Inflammatory macrophage treated with lipopolysaccharide for 1 hour (primary cell): Measurements from ENCODE around the gene NUDC.
A peak's percentile ranks its signal among the peaks of the same experiment; 100 is the strongest.
"Not testable (repeated sequence)": the region's sequence is repeated elsewhere in the genome, so short reads cannot be mapped to it uniquely, and the experiment has no call there.

Source experiments
- DNase-seq, 2 donors: peaks; one replicate each; pipeline ENCODE4 v3.0.0-alpha.2; 2020 to 2022

The NUDC gene

DNA sequence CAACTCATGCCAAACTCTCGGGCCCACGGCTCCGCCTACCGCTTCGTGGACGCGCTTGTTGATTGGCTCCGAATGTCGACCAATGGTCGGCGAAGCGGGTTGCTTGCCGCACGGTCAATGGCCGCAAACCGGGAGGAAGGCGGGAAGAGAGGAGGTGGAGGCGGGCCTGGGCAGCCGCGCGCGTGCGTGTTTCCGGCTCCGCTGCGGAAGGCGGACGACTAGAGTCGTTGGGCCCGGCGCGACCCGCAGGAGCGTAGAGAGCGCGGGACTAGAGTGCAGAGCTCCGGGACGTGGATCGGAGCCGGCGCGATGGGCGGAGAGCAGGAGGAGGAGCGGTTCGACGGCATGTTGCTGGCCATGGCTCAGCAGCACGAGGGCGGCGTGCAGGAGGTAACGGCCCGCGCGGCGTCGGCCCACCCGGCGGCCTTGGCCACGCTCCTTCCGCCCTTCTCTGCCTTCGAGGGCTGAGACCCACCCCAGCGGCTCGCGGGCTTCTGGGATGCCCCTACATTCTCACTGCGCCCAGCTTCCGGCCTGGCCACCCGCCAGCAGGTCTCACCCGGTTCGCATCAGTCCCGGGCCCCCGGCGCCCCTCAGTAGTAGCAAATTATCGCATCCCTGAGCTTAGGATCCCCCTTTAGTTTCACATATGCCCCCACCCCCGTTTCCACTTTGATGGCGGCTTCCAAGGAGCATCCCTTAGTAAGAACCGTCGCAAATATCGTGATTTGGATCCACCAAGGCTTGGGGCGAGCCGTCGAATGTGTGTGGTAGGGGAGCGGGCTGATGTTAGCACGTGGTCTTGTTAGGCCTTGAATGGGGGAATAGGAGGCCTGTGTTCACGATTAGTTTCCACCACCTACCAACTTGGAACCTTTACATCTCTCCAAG lies at the start of gene NUDC:
NUDC (plus strand) TSS at position 204 of the 891 bp plus-strand sequence; CDS start at position 310, 106 bp downstream.
- DNase-seq = peak; percentile 97 to 98

DNA sequence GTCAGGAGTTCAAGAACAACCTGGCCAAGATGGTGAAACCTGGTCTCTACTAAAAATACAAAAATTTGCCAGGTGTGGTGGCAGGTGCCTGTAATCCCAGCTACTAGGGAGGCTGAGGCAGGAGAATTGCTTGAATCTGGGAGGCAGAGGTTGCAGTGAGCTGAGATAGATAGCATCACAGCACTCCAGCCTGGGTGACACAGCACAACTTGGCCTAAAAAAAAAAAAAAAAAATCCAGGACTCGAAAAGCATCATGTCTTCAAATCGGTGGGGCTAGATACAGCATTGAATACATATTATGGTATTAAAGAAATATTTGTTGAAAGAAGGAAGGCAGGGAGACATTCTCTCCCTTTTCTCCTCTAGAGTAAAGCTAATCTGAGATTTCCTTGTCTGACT lies 48.4 kb upstream of the NUDC start:
- DNase-seq = not testable (repeated sequence)

DNA sequence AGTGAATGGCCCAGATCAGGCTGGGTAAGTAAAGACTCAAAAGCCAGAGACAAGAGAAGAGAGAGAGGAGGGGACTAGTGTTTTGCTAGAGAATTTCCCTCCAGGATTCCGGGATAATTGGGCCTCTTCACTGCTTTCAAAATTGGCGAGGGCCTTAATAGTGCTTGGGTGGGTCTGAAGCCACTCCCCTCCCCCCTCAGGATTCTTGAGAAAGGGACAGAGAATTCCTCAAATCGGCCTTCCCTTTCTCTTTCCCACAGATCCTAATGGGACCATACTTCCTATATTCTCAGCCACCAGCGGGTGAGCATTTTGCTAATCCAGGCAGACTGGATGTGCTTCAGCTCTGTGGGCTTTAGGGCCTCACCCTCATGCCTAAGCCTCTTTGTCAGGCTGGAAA lies 46.6 kb upstream of the NUDC start:
- no peak for DNase-seq

DNA sequence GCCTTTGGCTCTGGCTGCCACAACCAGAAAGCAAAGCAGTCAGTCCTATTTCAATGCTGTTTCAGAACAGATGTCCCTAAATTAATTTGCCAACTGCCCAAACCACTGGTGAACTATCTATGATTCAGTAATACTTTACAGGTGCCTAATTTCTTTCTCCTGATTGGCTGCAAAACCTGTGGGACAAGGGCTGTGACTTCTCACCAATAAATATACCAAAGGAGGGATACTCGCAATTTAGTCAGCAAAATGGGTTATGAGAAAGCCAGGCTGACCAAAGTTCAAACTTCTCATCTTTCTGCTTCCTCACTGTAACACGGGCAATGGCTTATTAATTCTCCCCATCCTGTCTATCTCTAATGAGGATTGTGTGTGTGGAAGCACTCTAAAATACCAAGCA lies 44.2 kb upstream of the NUDC start:
- DNase-seq = no peak

DNA sequence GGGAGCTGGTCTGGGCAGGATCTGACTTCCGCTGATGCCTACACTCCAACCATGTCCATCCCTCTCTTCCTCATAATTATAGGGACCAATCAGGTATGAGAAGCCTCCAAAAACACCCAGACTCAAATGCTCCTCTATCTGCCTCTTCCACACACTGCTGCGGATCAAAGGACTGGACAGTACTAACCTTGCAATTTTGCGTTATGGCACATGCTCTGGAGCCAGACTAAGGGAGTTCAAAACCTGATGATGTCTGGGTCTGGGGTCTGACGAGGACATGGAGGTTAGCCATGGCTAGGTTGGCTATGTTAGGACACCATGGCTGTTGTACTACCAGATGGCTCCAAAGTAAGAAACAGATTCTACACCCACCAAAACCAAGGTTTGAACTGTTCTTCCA lies 41.8 kb upstream of the NUDC start:
- DNase-seq = no peak

DNA sequence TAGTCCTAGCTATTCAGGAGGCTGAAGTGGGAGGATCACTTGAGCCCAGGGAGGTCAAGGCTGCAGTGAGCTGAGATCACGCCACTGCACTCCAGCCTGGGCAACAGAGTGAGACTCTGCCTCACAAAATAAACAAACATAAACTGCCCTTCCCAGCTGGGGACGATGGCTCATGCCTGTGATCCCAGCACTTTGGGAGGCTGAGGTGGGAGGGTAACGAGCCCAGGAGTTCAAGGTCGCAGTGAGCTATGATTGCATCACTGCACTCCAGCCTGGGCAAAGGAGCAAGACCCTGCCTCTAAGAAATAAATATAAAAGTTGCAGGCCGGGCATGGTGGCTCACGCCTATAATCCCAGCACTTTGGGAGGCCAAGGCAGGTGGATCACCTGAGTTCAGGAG lies 39.9 kb upstream of the NUDC start:
- DNase-seq = not testable (repeated sequence)

DNA sequence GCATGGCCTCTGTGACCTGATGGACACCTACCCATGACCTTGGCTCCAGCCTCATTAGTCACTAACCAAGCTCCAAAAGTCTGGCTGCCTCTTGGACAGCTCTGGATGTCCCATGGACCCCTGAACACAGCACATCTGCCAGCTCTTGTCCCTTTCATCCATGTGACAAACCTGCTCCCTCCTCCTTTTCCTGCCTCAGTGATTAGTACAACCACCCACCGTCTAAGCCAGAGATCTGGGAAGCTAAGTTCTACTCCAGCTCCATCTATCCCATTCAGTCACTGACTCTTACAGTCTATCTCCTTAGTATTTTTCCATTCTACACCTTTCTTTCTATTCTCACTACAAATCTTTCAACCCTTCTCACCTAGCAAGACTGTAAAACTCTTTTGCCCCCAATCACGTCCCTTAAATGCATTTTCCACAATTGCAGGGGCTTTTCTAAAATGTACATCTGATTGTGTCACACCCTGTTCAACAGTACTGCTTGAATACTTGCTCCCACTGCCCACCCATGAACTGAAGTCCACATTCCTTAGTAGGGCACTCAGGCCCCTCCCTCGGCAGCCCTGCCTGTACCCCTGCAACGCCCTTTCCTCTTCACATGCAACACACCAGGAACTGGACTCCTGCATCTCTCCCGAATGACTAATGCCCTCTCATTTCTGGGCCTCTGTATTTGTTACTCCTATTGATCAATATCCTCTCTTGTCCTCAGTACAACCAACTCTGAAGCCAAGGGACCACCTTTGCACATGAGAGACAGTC lies 38.7 kb upstream of the NUDC start:
- no peak for DNase-seq

DNA sequence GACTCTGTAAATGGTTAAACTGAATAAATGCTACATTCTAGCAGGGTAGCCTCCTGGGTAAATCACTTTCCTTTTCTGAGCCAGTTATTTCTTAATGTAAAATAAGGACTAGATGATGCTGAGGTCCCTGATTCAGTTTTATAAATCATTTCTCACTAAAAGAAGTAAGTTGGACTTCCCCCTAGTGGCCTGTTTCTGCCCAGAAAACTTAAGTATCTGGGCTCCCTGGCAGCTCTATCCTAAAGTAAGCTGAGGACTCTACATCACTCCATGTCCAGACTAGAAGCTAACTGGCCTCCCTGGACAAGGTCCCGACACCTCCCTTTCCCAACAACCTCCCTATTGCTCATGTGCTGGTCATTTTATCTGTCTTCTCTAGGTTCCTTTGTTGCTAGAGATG lies 34.4 kb upstream of the NUDC start:
- DNase-seq = peak; percentile 19 to 56

DNA sequence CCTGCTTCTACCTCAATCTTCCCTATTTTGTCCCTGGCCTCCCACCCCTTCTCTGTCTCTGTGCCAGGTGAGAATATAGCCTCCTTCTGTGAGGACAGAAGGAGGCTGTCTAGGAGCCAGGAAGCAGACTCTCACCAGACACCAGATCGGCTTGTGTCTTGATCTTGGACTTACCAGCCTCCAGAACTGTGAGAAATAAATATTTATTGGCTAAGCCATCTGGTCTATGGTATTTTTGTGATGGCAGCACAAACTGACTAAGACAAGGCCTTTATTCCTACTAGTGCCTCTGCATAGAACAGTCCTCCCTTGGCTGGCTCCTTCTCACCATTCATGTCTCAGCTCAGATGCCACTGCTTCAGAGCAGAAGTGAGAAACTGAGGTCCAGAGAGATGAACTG lies 33.3 kb upstream of the NUDC start:
- DNase-seq = no peak

DNA sequence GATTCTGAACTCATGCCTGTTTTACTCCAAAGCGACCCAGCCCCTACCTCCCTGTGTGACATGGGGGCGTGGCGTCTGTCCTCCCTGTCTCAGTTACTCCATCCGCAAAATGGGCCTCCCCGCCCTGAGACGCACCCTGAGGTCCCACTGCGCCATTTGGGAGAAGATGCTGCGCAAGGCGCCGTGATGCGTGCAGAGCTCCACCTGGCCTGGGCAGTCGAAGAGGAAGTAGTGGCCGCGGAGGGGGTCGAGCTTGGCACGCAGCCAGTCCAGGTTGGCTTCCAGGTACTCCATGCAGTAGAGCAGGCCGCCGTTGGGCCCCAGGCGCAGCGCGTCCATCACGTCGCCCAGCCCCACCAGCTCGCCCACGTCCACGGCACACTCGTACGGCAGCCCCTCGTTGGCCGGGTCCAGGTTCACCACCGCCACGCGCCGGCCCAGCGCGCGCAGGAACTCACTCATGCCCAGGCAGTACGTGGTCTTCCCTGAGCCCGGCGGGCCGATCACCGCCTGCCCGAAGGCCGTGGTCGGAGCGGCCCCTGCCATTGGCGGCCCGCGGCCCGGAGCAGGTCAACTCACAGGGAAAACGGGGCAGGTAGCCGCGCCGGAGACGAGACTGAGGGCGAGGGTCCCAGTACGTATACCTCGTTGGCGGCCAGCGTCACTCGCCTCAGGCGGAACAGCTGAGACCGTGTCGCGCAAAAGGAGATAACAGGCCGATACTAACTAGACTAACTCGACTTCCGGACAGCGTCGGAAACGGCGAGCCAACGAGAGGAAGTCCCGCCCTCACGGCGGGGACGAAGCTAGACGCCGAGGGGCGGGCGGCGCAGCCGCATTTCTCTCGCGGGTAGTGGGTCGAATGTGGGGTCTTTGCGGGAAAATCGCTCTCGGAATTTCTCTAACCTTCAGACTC lies 31.7 kb upstream of the NUDC start, which contains the start of gene GPN2:
GPN2 (minus strand) TSS at position 733 of the 916 bp plus-strand sequence; CDS start at position 546, 187 bp downstream.
- peak; percentile 67 to 68 for DNase-seq

DNA sequence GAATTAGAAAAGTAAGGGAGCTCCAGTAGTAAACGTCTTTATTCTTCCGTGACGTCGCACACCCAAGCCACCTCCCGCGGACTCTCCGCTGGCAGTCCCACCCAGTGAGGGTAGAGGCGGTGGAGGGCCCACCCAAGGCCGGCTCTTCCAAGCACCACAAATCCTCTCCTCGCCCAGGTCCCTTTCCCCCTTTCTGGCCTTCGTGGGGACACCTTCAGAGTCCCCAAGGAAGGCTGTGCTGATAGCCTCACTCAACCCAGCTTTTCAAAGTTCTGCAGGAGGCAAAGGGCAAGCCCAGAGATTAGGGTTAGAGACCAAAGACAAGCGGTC lies 31.1 kb upstream of the NUDC start:
- no peak for DNase-seq

DNA sequence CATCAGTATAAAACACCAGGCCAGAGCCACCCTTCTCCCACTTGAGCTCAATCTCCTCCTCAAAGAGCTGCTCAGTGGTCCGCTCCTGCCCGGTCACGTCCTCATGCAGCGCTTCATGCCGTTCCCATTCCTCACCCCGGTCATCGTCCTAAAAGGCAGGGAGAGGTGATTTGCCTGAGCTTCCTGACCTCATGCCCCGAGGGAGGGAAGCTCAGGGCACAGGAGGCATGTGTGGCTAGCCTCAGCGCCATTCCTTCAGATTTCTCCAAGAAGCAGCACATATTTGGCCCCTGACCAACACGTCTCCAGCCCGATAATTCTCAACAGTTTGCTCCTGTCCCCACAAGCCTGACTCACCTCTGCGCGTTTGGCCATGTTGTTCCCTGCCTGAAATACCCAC lies 27.3 kb upstream of the NUDC start:
- DNase-seq = no peak

DNA sequence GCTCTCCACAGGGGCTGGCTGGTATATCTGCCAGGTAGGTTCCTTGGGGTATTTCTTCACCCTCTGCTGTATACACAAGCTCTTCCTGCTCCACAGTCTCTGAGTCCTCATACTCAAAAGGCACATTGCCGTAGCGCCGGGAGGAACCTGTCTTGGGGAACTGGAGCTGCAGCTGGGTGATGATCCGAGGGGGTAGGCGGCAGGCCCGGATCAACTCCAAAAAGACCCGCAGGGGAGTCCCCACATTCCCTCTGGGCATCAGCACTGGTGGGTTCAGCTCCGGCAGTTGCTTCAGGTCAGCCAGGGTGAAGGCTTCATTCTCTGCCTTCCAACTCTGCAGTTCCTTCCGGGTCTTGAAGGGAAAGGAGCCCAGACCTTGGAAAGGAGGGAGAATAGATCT lies 24.2 kb upstream of the NUDC start:
- DNase-seq = no peak

DNA sequence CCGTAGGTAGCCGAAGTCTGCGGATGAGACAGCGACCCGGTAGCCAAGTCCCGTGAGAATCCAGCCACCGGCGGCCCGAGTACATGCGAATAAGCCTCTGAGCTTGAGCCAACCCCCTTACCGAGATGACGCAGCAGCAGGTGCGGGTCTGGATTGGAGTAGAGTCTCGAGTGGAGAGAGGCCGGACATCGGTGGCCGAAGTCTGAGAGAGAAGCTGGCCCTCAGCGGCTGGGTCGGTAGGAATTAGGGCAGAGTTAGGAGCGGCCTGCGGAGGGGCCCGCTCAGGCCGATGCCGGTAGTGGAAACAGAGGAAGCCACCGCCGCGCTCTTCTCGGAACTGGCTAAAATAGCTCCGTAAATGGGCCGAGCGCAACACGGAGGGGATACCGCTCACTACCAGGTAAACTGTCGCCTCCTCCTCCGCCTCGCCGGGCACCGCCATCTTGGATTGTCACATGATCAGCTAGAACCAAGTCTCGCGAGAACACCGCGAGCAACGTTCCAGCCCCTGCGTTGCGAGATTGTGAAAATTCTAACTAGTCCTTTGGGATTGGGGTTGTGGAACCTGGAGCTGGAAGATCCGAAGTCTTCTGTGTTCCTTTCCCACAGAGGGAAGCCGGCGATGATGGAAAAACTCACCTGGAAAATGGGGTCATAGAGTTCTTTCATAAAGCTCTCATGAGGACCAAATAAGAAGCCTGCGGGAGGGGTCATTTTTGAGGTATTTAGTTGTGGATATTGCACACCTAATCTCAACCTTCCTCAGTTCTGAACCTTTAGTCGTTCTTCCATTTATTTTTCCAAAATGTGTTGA lies 21.3 kb upstream of the NUDC start, which contains the start of gene GPATCH3:
GPATCH3 (minus strand) TSS at position 467 of the 814 bp plus-strand sequence; CDS start at position 442, 25 bp downstream.
- peak; percentile 82 to 93 for DNase-seq

DNA sequence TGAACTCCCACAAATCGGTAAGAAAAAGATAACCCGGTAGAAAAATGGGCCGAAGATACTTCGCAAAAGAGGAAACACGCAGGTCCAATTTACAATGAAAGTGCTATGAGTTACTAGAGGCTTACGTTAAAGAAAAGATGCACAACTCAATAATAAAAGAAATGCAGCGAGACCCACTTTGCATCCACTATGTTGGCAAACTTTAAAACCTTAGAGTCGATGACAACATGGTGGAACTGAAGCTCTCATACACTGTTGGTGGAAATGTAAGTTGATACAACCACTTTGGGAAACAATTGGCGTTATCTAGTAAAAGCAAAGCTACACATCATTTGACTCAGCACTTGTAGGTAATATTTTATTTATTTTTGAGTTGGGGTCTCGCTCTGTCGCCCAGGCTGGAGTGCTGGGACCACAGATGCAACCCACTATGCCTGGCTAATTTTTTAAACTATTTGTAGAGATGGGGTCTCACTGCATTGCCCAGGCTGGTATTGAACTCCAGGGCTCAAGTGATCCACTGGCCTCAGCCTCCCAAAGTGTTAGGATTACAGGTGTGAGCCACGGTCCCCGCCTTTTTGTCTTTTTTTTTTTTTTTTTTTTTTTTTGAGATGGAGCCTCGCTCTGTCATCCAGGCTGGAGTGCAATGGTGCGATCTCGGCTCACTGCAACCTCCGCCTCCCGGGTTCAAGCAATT lies 20.6 kb upstream of the NUDC start:
- no peak for DNase-seq

DNA sequence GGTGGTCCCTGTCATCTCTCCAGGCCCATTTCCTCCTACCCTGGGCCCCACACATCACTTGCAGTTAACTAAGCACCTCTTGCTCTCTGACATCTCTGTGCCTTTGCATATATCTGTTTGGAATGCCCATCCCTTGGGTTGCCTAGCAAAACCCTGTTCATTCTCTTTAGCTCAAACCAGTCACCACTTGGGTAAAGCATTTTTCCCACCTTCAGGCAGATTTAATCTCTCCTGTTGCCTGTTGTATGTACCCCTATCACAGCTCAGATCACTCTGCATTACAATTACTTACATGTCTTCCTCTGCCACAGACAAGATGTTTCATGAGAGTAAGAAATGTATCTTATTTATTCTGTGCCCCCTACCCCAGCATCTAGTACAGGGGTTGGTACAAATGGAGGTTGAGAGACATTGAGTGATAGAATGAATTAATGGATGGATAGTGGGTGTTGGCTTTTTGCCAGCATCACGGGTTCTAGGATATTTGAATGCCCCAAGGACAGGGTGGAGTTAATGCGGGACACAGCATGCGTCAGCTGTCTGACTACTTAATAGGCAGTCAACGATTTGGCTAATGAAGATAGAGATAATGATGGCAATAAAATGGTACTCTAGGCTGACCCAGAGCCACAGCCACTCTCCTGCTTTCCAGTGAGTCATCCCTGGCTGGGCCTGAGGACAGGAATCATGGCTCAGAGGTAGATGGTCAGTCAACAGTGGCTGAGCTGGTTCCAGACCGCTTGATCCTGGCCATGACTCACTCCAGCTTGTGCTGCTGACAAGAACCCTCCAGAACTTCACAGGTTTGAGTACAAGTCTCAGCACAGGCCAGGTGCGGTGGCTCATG lies 14.2 kb upstream of the NUDC start:
- DNase-seq = no peak

DNA sequence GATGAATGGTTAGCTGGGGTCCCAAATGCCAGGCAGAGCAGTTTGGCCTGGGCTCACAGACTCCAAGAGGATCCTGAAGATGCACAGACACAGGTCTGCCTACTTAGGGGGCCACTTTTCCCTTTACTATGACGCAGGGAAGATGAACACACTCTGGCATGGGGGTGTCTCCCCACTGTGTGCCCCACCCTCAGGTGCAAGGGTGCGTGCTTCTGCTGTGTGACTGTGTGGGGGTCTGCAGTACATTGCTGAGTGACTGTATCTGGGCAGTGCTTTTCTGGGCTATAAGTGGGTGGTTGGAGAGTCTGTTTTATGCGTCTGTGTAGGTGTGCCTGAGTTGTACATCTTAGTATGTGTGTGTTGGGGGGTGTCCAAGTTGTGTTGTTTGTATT lies 11.6 kb upstream of the NUDC start:
- DNase-seq = no peak

DNA sequence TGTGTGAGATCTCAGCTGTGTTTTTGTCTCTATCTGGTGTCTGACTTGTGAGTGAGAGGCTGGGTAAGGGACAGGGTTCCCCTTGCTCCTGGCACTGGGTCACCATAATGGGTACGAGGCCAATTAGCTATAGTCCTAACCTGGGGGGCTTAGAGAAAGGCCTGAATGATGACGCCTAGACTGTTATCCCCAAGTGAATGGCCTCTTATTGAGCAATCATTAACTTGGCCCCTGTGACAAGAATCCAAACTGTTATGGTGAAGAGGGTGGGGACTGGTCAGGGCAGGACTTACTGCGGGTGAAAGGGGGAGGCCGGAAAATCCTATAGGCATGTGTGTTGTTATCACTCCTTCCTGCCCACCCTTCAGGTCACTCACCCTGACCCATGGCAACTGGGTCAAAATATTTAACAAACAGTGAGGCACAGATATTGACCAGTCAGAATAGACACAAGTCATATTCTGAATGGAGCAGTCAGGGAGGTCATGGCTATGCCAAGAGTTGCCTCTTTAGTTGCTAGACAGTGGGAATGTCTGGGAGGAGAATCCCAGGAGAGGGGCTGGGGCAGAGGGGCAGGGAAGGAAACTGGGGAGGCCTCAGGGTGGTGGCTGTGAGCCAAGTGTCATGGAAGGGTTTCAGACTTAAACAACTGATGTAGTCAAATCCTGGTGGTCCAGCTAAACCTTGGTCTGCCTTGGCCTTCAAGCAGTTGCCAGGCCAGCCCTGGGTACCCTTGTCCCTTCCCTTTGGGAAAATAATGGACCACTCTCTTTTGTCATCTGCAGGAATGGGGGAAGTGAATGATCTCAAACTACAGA lies 11.0 kb upstream of the NUDC start:
- DNase-seq = no peak

DNA sequence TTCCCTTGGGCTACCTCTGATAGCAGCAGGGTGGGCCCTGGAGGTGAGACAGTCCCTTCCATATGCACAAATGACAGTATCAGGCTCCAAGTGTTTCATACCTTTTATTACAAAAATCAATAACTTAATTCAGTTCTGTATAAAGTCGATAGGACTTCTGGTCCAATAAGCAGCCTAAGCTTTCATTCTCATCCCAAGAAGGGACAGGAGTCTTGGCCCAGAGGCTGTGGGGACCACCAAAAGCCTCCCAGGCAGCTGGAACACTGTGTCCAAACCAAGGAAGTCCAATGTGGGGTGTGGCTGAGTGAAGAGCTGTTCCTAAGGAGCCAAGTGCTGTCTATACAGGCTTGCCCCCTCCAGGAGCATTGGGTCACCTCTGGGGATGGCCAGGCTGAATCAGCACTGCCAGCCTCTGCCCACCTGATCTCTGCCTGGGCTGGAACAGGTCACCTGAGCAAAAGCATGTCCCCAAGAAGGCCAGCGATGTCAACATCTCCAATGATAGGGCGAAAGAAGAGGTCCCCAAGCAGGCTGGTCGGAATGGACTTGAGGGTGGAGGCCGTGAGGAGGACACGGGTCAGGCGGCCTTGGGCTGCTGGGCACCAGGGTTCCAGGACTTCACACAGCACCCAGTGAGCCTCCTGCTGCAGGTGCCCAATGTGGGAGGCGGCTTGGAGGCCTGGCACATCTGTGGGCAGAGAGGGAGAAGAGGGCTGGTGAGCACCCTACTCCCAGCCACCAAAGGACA lies 10.0 kb upstream of the NUDC start:
- DNase-seq = no peak
